K562 (cell line): ENCODE results near the gene KATNAL1.

Source experiments
- BCLAF1 ChIP-seq, 2 experiments: fragments of 450-650 bp in 1 of 2; IDR thresholded peaks; 2 replicates each; pipeline ENCODE4 v1.6.1; 2011 to 2017; ENCODE audit warnings: low read depth in 2 of 2, antibody characterized with exemption in 1 of 2, borderline replicate concordance in 1 of 2, low read length in 1 of 2, mild to moderate bottlenecking in 1 of 2, mixed read lengths in 1 of 2; ENCODE audit not compliant: control insufficient read depth in 1 of 2
- BRF1 ChIP-seq: IDR thresholded peaks from 3 replicates; pipeline ENCODE4 v1.6.1; 2011; ENCODE audit warnings: borderline replicate concordance, mild to moderate bottlenecking; ENCODE audit not compliant: insufficient read length; ENCODE audit errors: extremely low read depth
- CBFB ChIP-seq: sonication (generic); formaldehyde crosslinking; IDR thresholded peaks from 2 replicates; pipeline ENCODE4 v1.4.0; 2020; ENCODE audit warnings: mild to moderate bottlenecking, missing genetic modification reagents
- EGR1 ChIP-seq: fragments of 450-650 bp; conservative IDR thresholded peaks from 2 replicates; pipeline ENCODE4 v1.6.1; 2017; ENCODE audit warnings: mild to moderate bottlenecking
- EP300 ChIP-seq: IDR thresholded peaks from 2 replicates; pipeline ENCODE4 v1.6.1; 2012; ENCODE audit warnings: low read length, improper control_type of control experiment
- FOXJ3 ChIP-seq: sonication (generic); formaldehyde crosslinking; IDR thresholded peaks from 2 replicates; pipeline ENCODE4 v1.4.0; 2020; ENCODE audit warnings: mild to moderate bottlenecking, missing genetic modification reagents
- MEF2D ChIP-seq: conservative IDR thresholded peaks from 2 replicates; pipeline ENCODE4 v1.6.1; 2016; ENCODE audit warnings: low read depth, missing genetic modification characterization, missing compliant biosample characterization
- MYBL2 ChIP-seq, 2 experiments: fragments of 450-650 bp in 1 of 2; sonication (generic) in 1 of 2; formaldehyde crosslinking in 1 of 2; IDR thresholded peaks; 2 replicates each; pipeline versions ENCODE4 v1.6.1 to v1.8.1; 2017 to 2022; ENCODE audit warnings: borderline replicate concordance in 1 of 2, inconsistent platforms in 1 of 2, low read depth in 1 of 2, mild to moderate bottlenecking in 1 of 2, missing genetic modification reagents in 1 of 2, moderate library complexity in 1 of 2
- NFRKB ChIP-seq: fragments of 450-650 bp; IDR thresholded peaks from 2 replicates; pipeline ENCODE4 v1.6.1; 2016; ENCODE audit warnings: low read depth
- NRF1 ChIP-seq, 2 experiments: fragments of 450-650 bp; IDR thresholded peaks in 1 of 2; conservative IDR thresholded peaks in 1 of 2; 2 replicates each; pipeline ENCODE4 v1.6.1; 2014; ENCODE audit warnings: mild to moderate bottlenecking in 2 of 2
- PHF21A ChIP-seq: fragments of 450-650 bp; IDR thresholded peaks from 2 replicates; pipeline ENCODE4 v1.6.1; 2017; ENCODE audit warnings: low read depth, borderline replicate concordance
- ZNF384 ChIP-seq: IDR thresholded peaks from 2 replicates; pipeline ENCODE4 v1.6.1; 2012; ENCODE audit warnings: low read depth, low read length, improper control_type of control experiment

- no peak for TF ChIP-seq EP300
- TF ChIP-seq BCLAF1 (IDR thresholded peaks at IDR 0.05; ENCODE audit: borderline replicate concordance in 1 of 2, control insufficient read depth in 1 of 2, low read depth in 2 of 2, low read length in 1 of 2) = no peak
- no peak for TF ChIP-seq CBFB (CRISPR knock-in tag)
- no peak for TF ChIP-seq BRF1
- no peak for TF ChIP-seq EGR1
- TF ChIP-seq PHF21A = no peak
- no peak for TF ChIP-seq MYBL2 (IDR thresholded peaks at IDR 0.05; ENCODE audit: low read depth)
- TF ChIP-seq MYBL2 (CRISPR knock-in tag; IDR thresholded peaks at IDR 0.05; ENCODE audit: borderline replicate concordance) = no peak
- no peak for TF ChIP-seq MEF2D (tag)
- TF ChIP-seq ZNF384 = no peak
- no peak for TF ChIP-seq NFRKB
- no peak for TF ChIP-seq FOXJ3 (CRISPR knock-in tag)
- no peak for TF ChIP-seq NRF1 (conservative IDR thresholded peaks at IDR 0.05 in 1 of 2, IDR thresholded peaks at IDR 0.05 in 1 of 2)
Observed at GRCh38 chr13:30318026-30318425, 10.7 kb upstream of the KATNAL1 start.
